HepG2 (cell line): ENCODE measurements around the gene MEG3. TPM values are rescaled to one million over a fixed set of nuclear protein-coding genes. Genes with fewer than 3 reads are reported as not detected.

Experiments used
- ATRX ChIP-seq: sonication (generic); formaldehyde crosslinking; IDR thresholded peaks from 2 replicates; pipeline ENCODE4 v1.4.0; 2020; ENCODE audit warnings: missing genetic modification reagents, borderline replicate concordance
- BCL6 ChIP-seq: IDR thresholded peaks from 2 replicates; pipeline ENCODE4 v1.6.1; 2016; ENCODE audit warnings: missing genetic modification reagents, missing compliant biosample characterization
- CBX5 ChIP-seq: sonication (generic); formaldehyde crosslinking; IDR thresholded peaks from 2 replicates; pipeline ENCODE4 v1.4.0; 2020; ENCODE audit warnings: missing genetic modification reagents, borderline replicate concordance
- CREB3 ChIP-seq: sonication (generic); formaldehyde crosslinking; IDR thresholded peaks from 2 replicates; pipeline ENCODE4 v1.5.0; 2020; ENCODE audit warnings: missing genetic modification reagents
- FOSL2 ChIP-seq: sonication (generic); formaldehyde crosslinking; IDR thresholded peaks from 2 replicates; pipeline ENCODE4 v1.4.0; 2020; ENCODE audit warnings: missing genetic modification reagents
- GABPB1 ChIP-seq: IDR thresholded peaks from 2 replicates; pipeline ENCODE4 v1.6.1; 2016; ENCODE audit warnings: mild to moderate bottlenecking, missing genetic modification reagents, moderate library complexity, missing compliant biosample characterization
- HES4 ChIP-seq: sonication (generic); formaldehyde crosslinking; IDR thresholded peaks from 2 replicates; pipeline ENCODE4 v1.9.0; 2021; ENCODE audit warnings: mild to moderate bottlenecking, missing genetic modification reagents, borderline replicate concordance
- MBNL3 ChIP-seq: fragments of 250-450 bp; sonication (Bioruptor Pico); conservative IDR thresholded peaks from 2 replicates; pipeline ENCODE4 v1.8.0; 2022; ENCODE audit warnings: mild to moderate bottlenecking, inconsistent platforms
- MED8 ChIP-seq: sonication (generic); formaldehyde crosslinking; IDR thresholded peaks from 2 replicates; pipeline ENCODE4 v1.8.1; 2023; ENCODE audit warnings: mild to moderate bottlenecking, missing genetic modification reagents; ENCODE audit not compliant: insufficient replicate concordance
- PBX2 ChIP-seq: IDR thresholded peaks from 2 replicates; pipeline ENCODE4 v1.6.1; 2016; ENCODE audit warnings: control low read depth
- REXO4 ChIP-seq: sonication (generic); formaldehyde crosslinking; IDR thresholded peaks from 2 replicates; pipeline ENCODE4 v1.8.0; 2022; ENCODE audit warnings: missing genetic modification reagents, mild to moderate bottlenecking, borderline replicate concordance
- SMAD9 ChIP-seq: sonication (generic); formaldehyde crosslinking; IDR thresholded peaks from 2 replicates; pipeline ENCODE4 v1.5.1; 2020; ENCODE audit warnings: mild to moderate bottlenecking, missing genetic modification reagents
- SP2 ChIP-seq: sonication (generic); formaldehyde crosslinking; IDR thresholded peaks from 2 replicates; pipeline ENCODE4 v1.5.1; 2020; ENCODE audit warnings: mild to moderate bottlenecking, missing genetic modification reagents
- SSRP1 ChIP-seq: IDR thresholded peaks from 2 replicates; pipeline ENCODE4 v1.6.1; 2016; ENCODE audit warnings: control low read depth
- XRCC5 ChIP-seq: fragments of 200-400 bp; formaldehyde crosslinking; optimal IDR thresholded peaks from 2 replicates; pipeline ENCODE3; 2017; ENCODE audit warnings: mild to moderate bottlenecking, low read length
- ZBTB20 ChIP-seq: sonication (generic); formaldehyde crosslinking; IDR thresholded peaks from 2 replicates; pipeline ENCODE4 v1.8.1; 2023; ENCODE audit warnings: missing genetic modification reagents, low read depth, mild to moderate bottlenecking, borderline replicate concordance
- ZBTB26 ChIP-seq: IDR thresholded peaks from 2 replicates; pipeline ENCODE4 v1.6.1; 2016; ENCODE audit warnings: missing compliant biosample characterization, missing genetic modification reagents, borderline replicate concordance
- ZBTB7B ChIP-seq: sonication (generic); formaldehyde crosslinking; IDR thresholded peaks from 2 replicates; pipeline ENCODE4 v1.4.0; 2020; ENCODE audit warnings: missing genetic modification reagents
- ZMYM3 ChIP-seq: sonication (generic); formaldehyde crosslinking; IDR thresholded peaks from 2 replicates; pipeline ENCODE4 v1.5.1; 2020; ENCODE audit warnings: mild to moderate bottlenecking, missing genetic modification reagents
- ZNF350 ChIP-seq: sonication (generic); formaldehyde crosslinking; IDR thresholded peaks from 2 replicates; pipeline ENCODE4 v1.4.0; 2020; ENCODE audit warnings: mild to moderate bottlenecking, low read depth, missing genetic modification reagents, borderline replicate concordance
- ZNF367 ChIP-seq: sonication (generic); formaldehyde crosslinking; IDR thresholded peaks from 2 replicates; pipeline ENCODE4 v1.4.0; 2020; ENCODE audit warnings: missing genetic modification reagents, borderline replicate concordance
- ZNF749 ChIP-seq: sonication (generic); formaldehyde crosslinking; IDR thresholded peaks from 2 replicates; pipeline ENCODE4 v1.8.0; 2022; ENCODE audit warnings: mild to moderate bottlenecking, missing genetic modification reagents, moderate library complexity, borderline replicate concordance
- polyA plus RNA-seq, 8 experiments: library from polyadenylated mRNA; depleted of rRNA in 3 of 8; stranded (reverse) in 7 of 8; unstranded in 1 of 8; fragments of >200 nt; fragmentation: Illumina TruSeq in 4 of 8; extraction: Trizol in 4 of 8; gene quantifications; 2 replicates each; pipeline versions ENCODE4 v1.2.1 to v1.2.3, GENCODE V29; 2011 to 2016; ENCODE audit warnings: low read depth in 4 of 8, missing spikeins in 1 of 8, mixed read lengths in 1 of 8; ENCODE audit not compliant: insufficient read depth in 1 of 8
- total RNA-seq, 5 experiments: library from RNA; depleted of rRNA; stranded (reverse); fragments of >200 nt; fragmentation: Illumina TruSeq; extraction: Trizol; gene quantifications; 2 replicates each; pipeline ENCODE4 v1.2.3, GENCODE V29; 2016; ENCODE audit warnings: low read depth in 1 of 5
- TF ChIP-seq, protein P1 (sequence below): sonication (generic); formaldehyde crosslinking; IDR thresholded peaks from 2 replicates; pipeline ENCODE4 v1.4.0; 2020; ENCODE audit warnings: missing genetic modification reagents, mild to moderate bottlenecking, borderline replicate concordance
- TF ChIP-seq, protein P2 (sequence below): IDR thresholded peaks from 2 replicates; pipeline ENCODE4 v1.6.1; 2016; ENCODE audit warnings: mild to moderate bottlenecking

The MEG3 gene
- total and polyA plus RNA-seq, 2 of the 13 experiments (the other 11 are each of a cell fraction or from before 2014, with no cell fraction given): 0.17 TPM; not detected in 1

DNA sequence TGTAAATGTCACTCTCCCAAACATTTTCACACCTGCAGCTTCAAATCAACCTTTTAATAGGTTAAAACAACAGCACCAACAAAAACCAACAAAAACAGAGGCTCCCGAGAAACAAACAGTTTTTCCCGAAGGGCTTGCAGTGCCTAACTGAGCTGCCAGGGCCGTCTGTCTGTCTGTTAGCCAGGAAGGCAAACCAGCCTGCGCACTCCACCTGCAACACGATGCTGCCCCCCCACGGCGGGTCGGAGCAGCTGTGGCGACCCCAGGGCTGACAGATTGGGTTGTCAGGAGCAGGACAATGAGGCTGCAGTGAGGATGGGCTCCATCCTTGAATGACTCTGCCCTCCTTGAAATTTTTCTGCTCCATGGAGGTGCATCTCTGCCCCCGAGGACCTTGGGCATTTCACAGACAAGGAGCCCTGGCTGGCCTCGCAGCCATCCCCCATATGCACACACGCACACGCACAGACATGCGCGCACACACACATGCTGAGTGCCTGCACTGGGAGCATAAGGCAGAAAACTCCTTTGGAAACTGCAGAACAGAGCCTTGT, 75.0 kb downstream of the MEG3 start (continued):
- TF ChIP-seq ZBTB20 (CRISPR knock-in tag): 0 out of 2 replicates have a peak, but pooled peaks have one; percentile 25
- no peak for TF ChIP-seq MBNL3 (CRISPR knock-in tag)
- no peak for TF ChIP-seq ZBTB26 (CRISPR knock-in tag)
- 0 out of 2 replicates have a peak, but pooled peaks have one; percentile 21 for TF ChIP-seq BCL6 (CRISPR knock-in tag)
- peak; percentile 81 for TF ChIP-seq XRCC5
- peak; percentile 40 for TF ChIP-seq FOSL2 (CRISPR knock-in tag)
- peak; percentile 56; the same call in 1 of the 2 replicates for TF ChIP-seq ZBTB7B
- TF ChIP-seq CREB3 (CRISPR knock-in tag): no peak
- TF ChIP-seq CBX5: 0 out of 2 replicates have a peak, but pooled peaks have one; percentile 58
- TF ChIP-seq, protein P1, sequence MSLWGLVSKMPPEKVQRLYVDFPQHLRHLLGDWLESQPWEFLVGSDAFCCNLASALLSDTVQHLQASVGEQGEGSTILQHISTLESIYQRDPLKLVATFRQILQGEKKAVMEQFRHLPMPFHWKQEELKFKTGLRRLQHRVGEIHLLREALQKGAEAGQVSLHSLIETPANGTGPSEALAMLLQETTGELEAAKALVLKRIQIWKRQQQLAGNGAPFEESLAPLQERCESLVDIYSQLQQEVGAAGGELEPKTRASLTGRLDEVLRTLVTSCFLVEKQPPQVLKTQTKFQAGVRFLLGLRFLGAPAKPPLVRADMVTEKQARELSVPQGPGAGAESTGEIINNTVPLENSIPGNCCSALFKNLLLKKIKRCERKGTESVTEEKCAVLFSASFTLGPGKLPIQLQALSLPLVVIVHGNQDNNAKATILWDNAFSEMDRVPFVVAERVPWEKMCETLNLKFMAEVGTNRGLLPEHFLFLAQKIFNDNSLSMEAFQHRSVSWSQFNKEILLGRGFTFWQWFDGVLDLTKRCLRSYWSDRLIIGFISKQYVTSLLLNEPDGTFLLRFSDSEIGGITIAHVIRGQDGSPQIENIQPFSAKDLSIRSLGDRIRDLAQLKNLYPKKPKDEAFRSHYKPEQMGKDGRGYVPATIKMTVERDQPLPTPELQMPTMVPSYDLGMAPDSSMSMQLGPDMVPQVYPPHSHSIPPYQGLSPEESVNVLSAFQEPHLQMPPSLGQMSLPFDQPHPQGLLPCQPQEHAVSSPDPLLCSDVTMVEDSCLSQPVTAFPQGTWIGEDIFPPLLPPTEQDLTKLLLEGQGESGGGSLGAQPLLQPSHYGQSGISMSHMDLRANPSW (CRISPR knock-in tag): no peak
- no peak for TF ChIP-seq PBX2 (CRISPR knock-in tag)
- TF ChIP-seq ATRX (CRISPR knock-in tag): no peak
- TF ChIP-seq SP2 (CRISPR knock-in tag): no peak
- TF ChIP-seq, protein P2, sequence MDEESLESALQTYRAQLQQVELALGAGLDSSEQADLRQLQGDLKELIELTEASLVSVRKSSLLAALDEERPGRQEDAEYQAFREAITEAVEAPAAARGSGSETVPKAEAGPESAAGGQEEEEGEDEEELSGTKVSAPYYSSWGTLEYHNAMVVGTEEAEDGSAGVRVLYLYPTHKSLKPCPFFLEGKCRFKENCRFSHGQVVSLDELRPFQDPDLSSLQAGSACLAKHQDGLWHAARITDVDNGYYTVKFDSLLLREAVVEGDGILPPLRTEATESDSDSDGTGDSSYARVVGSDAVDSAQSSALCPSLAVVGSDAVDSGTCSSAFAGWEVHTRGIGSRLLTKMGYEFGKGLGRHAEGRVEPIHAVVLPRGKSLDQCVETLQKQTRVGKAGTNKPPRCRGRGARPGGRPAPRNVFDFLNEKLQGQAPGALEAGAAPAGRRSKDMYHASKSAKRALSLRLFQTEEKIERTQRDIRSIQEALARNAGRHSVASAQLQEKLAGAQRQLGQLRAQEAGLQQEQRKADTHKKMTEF: no peak
- TF ChIP-seq ZMYM3 (CRISPR knock-in tag): peak; percentile 52; the same call in 1 of the 2 replicates
- TF ChIP-seq ZNF749 (CRISPR knock-in tag): no peak
- no peak for TF ChIP-seq MED8 (CRISPR knock-in tag)
- TF ChIP-seq REXO4 (CRISPR knock-in tag): no peak
- no peak for TF ChIP-seq ZNF367 (CRISPR knock-in tag)
- TF ChIP-seq SSRP1 (CRISPR knock-in tag): 0 out of 2 replicates have a peak, but pooled peaks have one; percentile 46
- no peak for TF ChIP-seq HES4 (CRISPR knock-in tag)
- TF ChIP-seq ZNF350: no peak
- peak; percentile 31; the same call in 1 of the 2 replicates for TF ChIP-seq GABPB1 (CRISPR knock-in tag)
- no peak for TF ChIP-seq SMAD9 (CRISPR knock-in tag)
